ENCODE data around the gene ZC2HC1C. TPM values are rescaled to one million over a fixed set of nuclear protein-coding genes. Genes with fewer than 3 reads are reported as not detected.

ZC2HC1C gene
- total and polyA plus RNA-seq, 2 donors (not counting 1 experiment from before 2014, with no cell fraction given): 0.21 to 0.59 TPM

DNA sequence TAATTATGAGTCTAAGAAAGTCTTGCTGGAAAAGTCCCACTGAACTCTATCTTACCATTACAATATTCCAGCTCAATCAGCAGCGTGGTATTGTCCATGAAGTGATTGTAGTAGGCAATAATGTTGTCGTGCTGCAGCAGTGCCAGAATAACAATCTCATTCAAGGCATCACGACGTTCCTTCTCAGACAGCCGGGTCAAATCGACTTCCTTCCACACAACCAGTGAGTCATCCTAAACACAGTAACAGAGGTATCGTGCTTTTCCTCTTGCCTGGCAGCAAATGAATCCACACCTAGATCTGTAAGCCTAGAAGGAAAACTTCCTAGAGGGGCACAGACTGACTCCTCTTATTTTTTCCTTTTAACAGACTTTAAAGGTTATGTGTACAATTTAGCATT, 54.5 kb downstream of the ZC2HC1C start:
- no peaks in the 10 kb centered on the region for H4K20me1 ChIP-seq (ENCODE audit: control insufficient read depth, insufficient read depth, low read length, poor library complexity, severe bottlenecking)
- ChIA-PET POLR2A (interaction anchor here (0.6 kb wide), 1 partner anchor 13 kb away, joined by 3 read pairs; no protein-coding TSS in a partner anchor), CTCF (interaction anchor here (0.7 to 10.9 kb wide), 6 partner anchors 10 to 311 kb away, joined by 3 to 321 read pairs (median 4); no protein-coding TSS in a partner anchor)
- no peak overlapping the region for H2AFZ ChIP-seq (ENCODE audit: insufficient read depth, low read depth, low read length, poor library complexity, severe bottlenecking)
- Mint-ChIP-seq H3K4me3 (no peak overlapping the region), H3K27me3 (no peaks in the 10 kb centered on the region), H3K9me3 (ENCODE audit: insufficient read depth) (no peaks in the 10 kb centered on the region), H3K4me1 (peaks cover 36% of the 10 kb centered on the region), H3K27ac (peak overlapping the region; percentile 60)
- no peak for DNase-seq
- H3K9me3 ChIP-seq (ENCODE audit: control extremely low read depth in 1 of 3, control insufficient read depth in 2 of 3, insufficient read depth in 1 of 3, low read length in 2 of 3): no peaks in the 10 kb centered on the region
- no peak for ATAC-seq (ENCODE audit: low read depth)
- H3K27ac ChIP-seq (ENCODE audit: low read length in 2 of 2): peak overlapping the region in 1 of 2 donors; percentile 37
- no peak overlapping the region for H3K4me2 ChIP-seq (replicated peaks; ENCODE audit: low read depth, low read length, poor library complexity, severe bottlenecking)
- no peaks in the 10 kb centered on the region for H3K27me3 ChIP-seq (replicated peaks in 1 of 4; ENCODE audit: control extremely low read depth in 1 of 4, control insufficient read depth in 3 of 4, insufficient read depth in 4 of 4, low read length in 3 of 4)
- no peak overlapping the region for H3K9ac ChIP-seq (ENCODE audit: low read length)
- TF ChIP-seq, protein P1, sequence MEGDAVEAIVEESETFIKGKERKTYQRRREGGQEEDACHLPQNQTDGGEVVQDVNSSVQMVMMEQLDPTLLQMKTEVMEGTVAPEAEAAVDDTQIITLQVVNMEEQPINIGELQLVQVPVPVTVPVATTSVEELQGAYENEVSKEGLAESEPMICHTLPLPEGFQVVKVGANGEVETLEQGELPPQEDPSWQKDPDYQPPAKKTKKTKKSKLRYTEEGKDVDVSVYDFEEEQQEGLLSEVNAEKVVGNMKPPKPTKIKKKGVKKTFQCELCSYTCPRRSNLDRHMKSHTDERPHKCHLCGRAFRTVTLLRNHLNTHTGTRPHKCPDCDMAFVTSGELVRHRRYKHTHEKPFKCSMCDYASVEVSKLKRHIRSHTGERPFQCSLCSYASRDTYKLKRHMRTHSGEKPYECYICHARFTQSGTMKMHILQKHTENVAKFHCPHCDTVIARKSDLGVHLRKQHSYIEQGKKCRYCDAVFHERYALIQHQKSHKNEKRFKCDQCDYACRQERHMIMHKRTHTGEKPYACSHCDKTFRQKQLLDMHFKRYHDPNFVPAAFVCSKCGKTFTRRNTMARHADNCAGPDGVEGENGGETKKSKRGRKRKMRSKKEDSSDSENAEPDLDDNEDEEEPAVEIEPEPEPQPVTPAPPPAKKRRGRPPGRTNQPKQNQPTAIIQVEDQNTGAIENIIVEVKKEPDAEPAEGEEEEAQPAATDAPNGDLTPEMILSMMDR (IDR thresholded peaks at IDR 0.05): no peak
- TF ChIP-seq EZH2 (IDR thresholded peaks at IDR 0.05; ENCODE audit: borderline replicate concordance, insufficient read depth, low read depth, low read length, poor library complexity, severe bottlenecking): no peak
- H3K4me3 ChIP-seq (ENCODE audit: control extremely low read depth in 1 of 5, extremely low read depth in 1 of 5, insufficient read depth in 1 of 5, low read depth in 2 of 5, low read length in 4 of 5): no peak overlapping the region
- 32% methylated on average over 4 of the region's 7 CpGs for WGBS (ENCODE audit: insufficient coverage)
- intact Hi-C loops (cut with micrococcal nuclease): loop anchor here (10.0 kb wide), 1 partner anchor 59 kb away; the partner anchor contains the start of genes ACYP1 and ZC2HC1C
- H3K4me1 ChIP-seq (ENCODE audit: control insufficient read depth in 2 of 2, insufficient read depth in 2 of 2, low read length in 2 of 2): peaks cover 17 to 21% of the 10 kb centered on the region in 2 donors
- H3K36me3 ChIP-seq (replicated peaks in 1 of 2; ENCODE audit: control extremely low read depth in 1 of 2, control insufficient read depth in 1 of 2, extremely low read depth in 1 of 2, insufficient read depth in 2 of 2, low read length in 1 of 2): peaks cover 4 to 20% of the 10 kb centered on the region in 2 experiments
- peaks cover 53% of the 10 kb centered on the region for H3K79me2 ChIP-seq (ENCODE audit: control insufficient read depth, insufficient read depth, low read length)

DNA sequence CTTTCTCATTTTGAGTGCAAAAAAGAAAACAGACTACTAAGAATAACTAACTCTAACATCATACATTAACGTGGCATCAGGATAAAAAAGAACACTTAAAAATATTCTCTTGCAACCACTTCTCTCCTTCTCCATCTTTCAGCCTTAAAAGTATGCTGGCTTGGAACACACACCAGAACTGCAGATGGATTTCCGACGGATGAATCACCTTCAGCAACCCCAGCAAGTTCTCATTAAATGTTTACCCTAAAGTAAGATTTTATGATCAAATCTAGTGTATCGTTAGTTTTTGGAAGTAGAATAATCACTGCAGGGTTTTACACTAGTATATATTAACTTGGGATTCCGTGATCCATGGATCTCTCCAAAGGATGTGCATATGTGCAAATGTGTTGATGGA, 56.2 kb downstream of the ZC2HC1C start:
- ChIA-PET CTCF (interaction anchor here (1.0 to 10.9 kb wide), 7 partner anchors 9 to 264 kb away, joined by 3 to 321 read pairs (median 3); no protein-coding TSS in a partner anchor), POLR2A (interaction anchor here (0.6 to 2.1 kb wide), 2 partner anchors 133 to 180 kb away, joined by 4 to 7 read pairs; no protein-coding TSS in a partner anchor)
- Histone ChIP-seq H3K27ac (ENCODE audit: low read length in 2 of 2) (peak overlapping the region; percentile 82 to 94), H3K27me3 (replicated peaks in 1 of 4; ENCODE audit: control extremely low read depth in 1 of 4, control insufficient read depth in 3 of 4, insufficient read depth in 4 of 4, low read length in 3 of 4) (no peaks in the 10 kb centered on the region), H4K20me1 (ENCODE audit: control insufficient read depth, insufficient read depth, low read length, poor library complexity, severe bottlenecking) (no peaks in the 10 kb centered on the region), H3K4me2 (replicated peaks; ENCODE audit: low read depth, low read length, poor library complexity, severe bottlenecking) (peak overlapping the region; percentile 90), H3K9ac (ENCODE audit: low read length) (peak overlapping the region; percentile 98), H3K36me3 (replicated peaks in 1 of 2; ENCODE audit: control extremely low read depth in 1 of 2, control insufficient read depth in 1 of 2, extremely low read depth in 1 of 2, insufficient read depth in 2 of 2, low read length in 1 of 2) (peaks cover 0 to 4% of the 10 kb centered on the region in 2 experiments), H3K79me2 (ENCODE audit: control insufficient read depth, insufficient read depth, low read length) (peaks cover 55% of the 10 kb centered on the region), H3K4me3 (ENCODE audit: control extremely low read depth in 1 of 5, extremely low read depth in 1 of 5, insufficient read depth in 1 of 5, low read depth in 2 of 5, low read length in 4 of 5) (peak overlapping the region in 2 of 5 experiments; percentile 71 to 84), H3K4me1 (ENCODE audit: control insufficient read depth in 2 of 2, insufficient read depth in 2 of 2, low read length in 2 of 2) (peaks cover 17 to 21% of the 10 kb centered on the region in 2 donors), H2AFZ (ENCODE audit: insufficient read depth, low read depth, low read length, poor library complexity, severe bottlenecking) (peak overlapping the region; percentile 99), H3K9me3 (ENCODE audit: control extremely low read depth in 1 of 3, control insufficient read depth in 2 of 3, insufficient read depth in 1 of 3, low read length in 2 of 3) (no peaks in the 10 kb centered on the region)
- Mint-ChIP-seq H3K27me3 (no peaks in the 10 kb centered on the region), H3K4me3 (peak overlapping the region; percentile 99), H3K9me3 (ENCODE audit: insufficient read depth) (no peaks in the 10 kb centered on the region), H3K4me1 (peaks cover 36% of the 10 kb centered on the region), H3K27ac (peak overlapping the region; percentile 99)
- ATAC-seq (ENCODE audit: low read depth): no peak
- 63% methylated on average over 1 of the region's 5 CpGs for WGBS (ENCODE audit: insufficient coverage)
- TF ChIP-seq, protein P1 (IDR thresholded peaks at IDR 0.05): no peak
- TF ChIP-seq EZH2 (IDR thresholded peaks at IDR 0.05; ENCODE audit: borderline replicate concordance, insufficient read depth, low read depth, low read length, poor library complexity, severe bottlenecking): no peak
- intact Hi-C loops (cut with micrococcal nuclease): loop anchor here (1.0 to 10.0 kb wide), 4 partner anchors 51 to 437 kb away; partner anchors contain the start of genes ACYP1, TMED10 and ZC2HC1C
- DNase-seq: no peak
